IMR-90 (cell line): ENCODE measurements around the gene GAREM2. TPM values are rescaled to one million over a fixed set of nuclear protein-coding genes. Genes with fewer than 3 reads are reported as not detected.

Experiments used
- ATAC-seq: fragments of 200-7000 bp; cut with Tn5 transposase; 2 replicates; pipeline ENCODE4 v1.9.1; 2020; ENCODE audit warnings: low read depth, mild to moderate bottlenecking, moderate library complexity
- BruUV-seq: library from RNA; stranded (reverse); fragments of 400-500 nt; replicated peaks from 2 replicates; lab custom pipeline; 2021; lab: Mats Ljungman, UMichigan
- CTCF ChIA-PET: fragments of 300-600 bp; formaldehyde crosslinking; extraction: SDS; loops from one replicate; lab custom pipeline; 2021; ENCODE audit warnings: antibody characterized with exemption; lab: Yijun Ruan, JAX
- POLR2A ChIA-PET: fragments of 300-600 bp; sonication (Branson Sonifier 250); formaldehyde crosslinking; loops from one replicate; lab custom pipeline; 2022; ENCODE audit warnings: antibody characterized with exemption; ENCODE audit not compliant: unreplicated experiment; lab: Charles Lee
- DNase-seq: peaks from one replicate; pipeline ENCODE4 v3.0.0; 2013
- H2AFZ ChIP-seq: replicated peaks from 2 replicates; pipeline ENCODE3; 2013; ENCODE audit warnings: low read length, mild to moderate bottlenecking; ENCODE audit not compliant: poor library complexity
- H2AK5ac ChIP-seq: 2 replicates; pipeline ENCODE4 v1.6.1; 2013; ENCODE audit warnings: low read depth, low read length, inconsistent platforms
- H2AK9ac ChIP-seq: replicated peaks from 2 replicates; pipeline ENCODE3; 2013; ENCODE audit warnings: mild to moderate bottlenecking, low read depth, low read length, moderate library complexity; ENCODE audit not compliant: poor library complexity
- H2BK120ac ChIP-seq: 2 replicates; pipeline ENCODE4 v1.6.1; 2013; ENCODE audit warnings: low read depth, low read length, inconsistent platforms
- H2BK15ac ChIP-seq: 3 replicates; pipeline ENCODE4 v1.6.1; 2013; ENCODE audit warnings: low read depth, low read length, inconsistent platforms
- H2BK20ac ChIP-seq: 2 replicates; pipeline ENCODE4 v1.6.1; 2013; ENCODE audit warnings: low read depth, mild to moderate bottlenecking, inconsistent platforms, low read length, moderate library complexity
- H2BK5ac ChIP-seq: 2 replicates; pipeline ENCODE4 v1.6.1; 2013; ENCODE audit warnings: mild to moderate bottlenecking, low read depth, low read length, inconsistent platforms; ENCODE audit not compliant: poor library complexity, severe bottlenecking
- H3K14ac ChIP-seq: replicated peaks from 2 replicates; pipeline ENCODE4 v1.6.1; 2013; ENCODE audit warnings: low read depth, low read length, inconsistent platforms
- H3K18ac ChIP-seq: 2 replicates; pipeline ENCODE4 v1.6.1; 2013; ENCODE audit warnings: low read depth, low read length, control low read depth
- H3K23ac ChIP-seq: 2 replicates; pipeline ENCODE4 v1.6.1; 2013; ENCODE audit warnings: low read depth, low read length, inconsistent platforms
- H3K27ac ChIP-seq: 2 replicates; pipeline ENCODE4 v1.5.1; 2013; ENCODE audit warnings: mild to moderate bottlenecking, control low read depth, low read length; ENCODE audit not compliant: insufficient read depth
- H3K27me3 ChIP-seq: 2 replicates; pipeline ENCODE4 v1.6.1; 2013; ENCODE audit warnings: low read length; ENCODE audit not compliant: control insufficient read depth, insufficient read depth
- H3K36me3 ChIP-seq: 2 replicates; pipeline ENCODE4 v1.6.1; 2013; ENCODE audit warnings: low read length, mixed read lengths; ENCODE audit not compliant: control insufficient read depth, insufficient read depth
- H3K4ac ChIP-seq: 2 replicates; pipeline ENCODE4 v1.6.1; 2013; ENCODE audit warnings: low read depth, low read length, inconsistent platforms
- H3K4me1 ChIP-seq: 2 replicates; pipeline ENCODE4 v1.6.1; 2013; ENCODE audit warnings: low read length, mixed read lengths; ENCODE audit not compliant: control insufficient read depth, insufficient read depth
- H3K4me2 ChIP-seq: 2 replicates; pipeline ENCODE4 v1.6.1; 2013; ENCODE audit warnings: low read depth, mild to moderate bottlenecking, control low read depth, low read length, moderate library complexity
- H3K4me3 ChIP-seq: 2 replicates; pipeline ENCODE4 v1.5.1; 2013; ENCODE audit warnings: low read depth, mild to moderate bottlenecking, control low read depth, low read length, moderate library complexity; ENCODE audit not compliant: insufficient read depth
- H3K56ac ChIP-seq: 2 replicates; pipeline ENCODE4 v1.6.1; 2013; ENCODE audit warnings: low read length, inconsistent platforms; ENCODE audit not compliant: insufficient read depth; ENCODE audit errors: extremely low read depth
- H3K79me1 ChIP-seq, 2 experiments: 2 replicates each; pipeline ENCODE4 v1.6.1; 2013; ENCODE audit warnings: low read length in 2 of 2, inconsistent platforms in 1 of 2, low read depth in 1 of 2
- H3K9ac ChIP-seq: 2 replicates; pipeline ENCODE4 v1.6.1; 2013; ENCODE audit warnings: low read depth, low read length, control low read depth
- H3K9me1 ChIP-seq: 2 replicates; pipeline ENCODE4 v1.6.1; 2013; ENCODE audit warnings: low read length, inconsistent platforms; ENCODE audit not compliant: insufficient read depth
- H3K9me3 ChIP-seq: 2 replicates; pipeline ENCODE4 v1.6.1; 2013; ENCODE audit warnings: low read length; ENCODE audit not compliant: control insufficient read depth, insufficient read depth
- H4K20me1 ChIP-seq: 2 replicates; pipeline ENCODE4 v1.6.1; 2013; ENCODE audit warnings: low read length, inconsistent platforms; ENCODE audit not compliant: insufficient read depth
- H4K5ac ChIP-seq: 2 replicates; pipeline ENCODE4 v1.6.1; 2013; ENCODE audit warnings: mild to moderate bottlenecking, low read depth, low read length, control low read depth
- H4K8ac ChIP-seq, 2 experiments: 2 replicates each; pipeline ENCODE4 v1.6.1; 2013; ENCODE audit warnings: low read depth in 2 of 2, low read length in 2 of 2, control low read depth in 1 of 2, inconsistent platforms in 1 of 2
- H4K91ac ChIP-seq: 2 replicates; pipeline ENCODE4 v1.6.1; 2013; ENCODE audit warnings: low read depth, low read length, inconsistent platforms; ENCODE audit not compliant: insufficient read depth
- BHLHE40 ChIP-seq: fragments of 150-350 bp; IDR thresholded peaks from 2 replicates; pipeline ENCODE4 v1.6.1; 2016; ENCODE audit warnings: mild to moderate bottlenecking, low read depth, low read length
- CEBPB ChIP-seq: IDR thresholded peaks from 2 replicates; pipeline ENCODE4 v1.6.1; 2012; ENCODE audit warnings: low read depth, low read length, improper control_type of control experiment
- CHD1 ChIP-seq: IDR thresholded peaks from 2 replicates; pipeline ENCODE4 v1.6.1; 2012; ENCODE audit warnings: low read depth, low read length, improper control_type of control experiment
- CTCF ChIP-seq: conservative IDR thresholded peaks from 2 replicates; pipeline ENCODE4 v1.5.1; 2012; ENCODE audit warnings: mild to moderate bottlenecking, low read depth, low read length, improper control_type of control experiment
- ELK1 ChIP-seq: fragments of 150-350 bp; IDR thresholded peaks from 2 replicates; pipeline ENCODE4 v1.6.1; 2016; ENCODE audit warnings: low read depth, mild to moderate bottlenecking, low read length, moderate library complexity, borderline replicate concordance
- FOS ChIP-seq: fragments of 150-350 bp; IDR thresholded peaks from 2 replicates; pipeline ENCODE4 v1.6.1; 2016; ENCODE audit warnings: low read depth, low read length
- MAFK ChIP-seq: IDR thresholded peaks from 2 replicates; pipeline ENCODE4 v1.6.1; 2012; ENCODE audit warnings: low read depth, low read length, improper control_type of control experiment
- MAZ ChIP-seq: IDR thresholded peaks from 2 replicates; pipeline ENCODE4 v1.6.1; 2012; ENCODE audit warnings: low read depth, mild to moderate bottlenecking, low read length, improper control_type of control experiment, moderate library complexity, borderline replicate concordance
- MXI1 ChIP-seq: IDR thresholded peaks from 2 replicates; pipeline ENCODE4 v1.6.1; 2012; ENCODE audit warnings: low read depth, mild to moderate bottlenecking, low read length, moderate library complexity, borderline replicate concordance
- NFE2L2 ChIP-seq: fragments of 150-350 bp; IDR thresholded peaks from 2 replicates; pipeline ENCODE4 v1.6.1; 2016; ENCODE audit warnings: low read depth, mild to moderate bottlenecking, low read length
- POLR2A ChIP-seq: IDR thresholded peaks from 2 replicates; pipeline ENCODE4 v1.6.1; 2012; ENCODE audit warnings: mild to moderate bottlenecking, low read depth, low read length
- RAD21 ChIP-seq: IDR thresholded peaks from 2 replicates; pipeline ENCODE4 v1.6.1; 2012; ENCODE audit warnings: low read length, improper control_type of control experiment
- RCOR1 ChIP-seq: IDR thresholded peaks from 2 replicates; pipeline ENCODE4 v1.6.1; 2012; ENCODE audit warnings: mild to moderate bottlenecking, low read length, improper control_type of control experiment; ENCODE audit not compliant: insufficient replicate concordance
- RFX5 ChIP-seq: IDR thresholded peaks from 2 replicates; pipeline ENCODE4 v1.8.0; 2012; ENCODE audit warnings: low read depth, mild to moderate bottlenecking, low read length, moderate library complexity
- SMC3 ChIP-seq: fragments of 150-350 bp; IDR thresholded peaks from 2 replicates; pipeline ENCODE4 v1.6.1; 2016; ENCODE audit warnings: low read depth, mild to moderate bottlenecking, antibody characterized with exemption, low read length, moderate library complexity
- USF2 ChIP-seq: fragments of 150-350 bp; IDR thresholded peaks from 2 replicates; pipeline ENCODE4 v1.6.1; 2017; ENCODE audit warnings: mild to moderate bottlenecking, antibody characterized with exemption, low read length, low read depth
- WGBS, 2 experiments: methylation state at CpG; one replicate each; pipeline versions ENCODE4 v1.1.5 to v1.1.7; 2013; ENCODE audit warnings: missing lambda C conversion rate in 2 of 2; ENCODE audit not compliant: insufficient read length in 1 of 2; ENCODE audit errors: extremely low coverage in 2 of 2; 5-methylcytosine and 5-hydroxymethylcytosine counted together
- dilution Hi-C: fragments of 300-500 bp; cut with HindIII; formaldehyde crosslinking; loops from one replicate; pipeline ENCODE4 v1.14.3; 2018; ENCODE audit warnings: low sequenced_read_pairs; ENCODE audit not compliant: unreplicated experiment
- in situ Hi-C: fragments of 300-500 bp; cut with MboI; formaldehyde crosslinking; loops from 3 replicates; pipeline ENCODE4 v1.14.3; 2019; ENCODE audit warnings: low sequenced_read_pairs, inconsistent platforms, mixed read lengths
- intact Hi-C: fragments of 100-400 bp; cut with micrococcal nuclease; formaldehyde crosslinking; loops from 2 replicates; pipeline ENCODE4 v1.10.0; 2022
- polyA plus RNA-seq, 3 experiments: library from polyadenylated mRNA; depleted of rRNA; stranded (reverse); fragments of >200 nt; gene quantifications; 2 replicates each; pipeline ENCODE4 v1.2.3, GENCODE V29; 2012; ENCODE audit warnings: low replicate concordance in 1 of 3
- total RNA-seq: library from RNA; depleted of rRNA; stranded (reverse); fragments of >200 nt; gene quantifications from 2 replicates; pipeline ENCODE4 v1.2.3, GENCODE V29; 2012

Gene GAREM2
- total and polyA plus RNA-seq, 2 of the 4 experiments (the other 2 are of a cell fraction), result 0.36 to 1.8 TPM

- peaks cover 48% of the 10 kb centered on the region for H3K27me3 ChIP-seq
- H2AK5ac ChIP-seq, result no peak overlapping the region
- ChIA-PET POLR2A (no interaction called here), CTCF (no interaction called here)
- no peaks in the 10 kb centered on the region; the same call in 1 of the 2 replicates for H3K9me3 ChIP-seq
- H3K9ac ChIP-seq, result no peak overlapping the region
- no peak overlapping the region for H2BK15ac ChIP-seq
- peak overlapping the region; percentile 21 for H2AFZ ChIP-seq
- H4K8ac ChIP-seq, result no peak overlapping the region
- H2AK9ac ChIP-seq, result no peak overlapping the region
- no peak overlapping the region for H2BK20ac ChIP-seq
- no peak for TF ChIP-seq NFE2L2
- no peak for TF ChIP-seq RCOR1
- no peak for TF ChIP-seq MXI1
- no peak for TF ChIP-seq CHD1
- no peak for TF ChIP-seq BHLHE40
- TF ChIP-seq FOS, result no peak
- TF ChIP-seq CTCF, result no peak
- TF ChIP-seq MAFK, result no peak
- TF ChIP-seq POLR2A, result no peak
- TF ChIP-seq SMC3, result no peak
- no peak for TF ChIP-seq RFX5
- no peak for TF ChIP-seq CEBPB
- TF ChIP-seq ELK1, result no peak
- no peak for TF ChIP-seq RAD21
- TF ChIP-seq MAZ, result no peak
- no peak for TF ChIP-seq USF2
- H3K79me1 ChIP-seq, result no peaks in the 10 kb centered on the region
- no peak overlapping the region for H3K56ac ChIP-seq
- H3K4ac ChIP-seq, result no peak overlapping the region
- no peak overlapping the region for H3K27ac ChIP-seq
- no peak overlapping the region for H3K4me2 ChIP-seq
- H4K5ac ChIP-seq, result no peak overlapping the region
- intact Hi-C loops (no loop called here), in situ Hi-C loops (no loop called here), dilution Hi-C loops (no loop called here)
- no peak for ATAC-seq
- WGBS, 2 experiments, result 57% methylated on average over 6 of the region's 11 CpGs; no CpG with 5 or more reads in 1 of the 2 experiments
- H3K4me1 ChIP-seq, result no peaks in the 10 kb centered on the region
- H3K9me1 ChIP-seq, result no peaks in the 10 kb centered on the region
- no peaks in the 10 kb centered on the region for H3K36me3 ChIP-seq
- no peak overlapping the region for H3K4me3 ChIP-seq
- no peak overlapping the region for H3K14ac ChIP-seq
- DNase-seq, result no peak
- H2BK5ac ChIP-seq, result no peak overlapping the region
- H4K91ac ChIP-seq, result no peak overlapping the region
- no peak overlapping the region for H3K18ac ChIP-seq
- no peak overlapping the region for H2BK120ac ChIP-seq
- H3K23ac ChIP-seq, result no peak overlapping the region
- BruUV-seq, result no TSS peak
- no peaks in the 10 kb centered on the region for H4K20me1 ChIP-seq
Observed at GRCh38 chr2:26176279-26176615, 3.4 kb downstream of the GAREM2 start.
